ENCODE data around the gene ATP6V0A4.

GRCh38 chr7:138698281-138698680 lies 99.7 kb downstream of the ATP6V0A4 start:
- no peak for TF ChIP-seq CTCF (IDR thresholded peaks at IDR 0.05)
- no peak for TF ChIP-seq POLR2A (IDR thresholded peaks at IDR 0.05; ENCODE audit: low read depth)

Data from esophagus muscularis mucosa (tissue), 3 donors.